Dermis microvascular lymphatic vessel endothelial cell (primary cell): Measurements from ENCODE around the gene SLC44A4. TPM values are rescaled to one million over a fixed set of nuclear protein-coding genes. Genes with fewer than 3 reads are reported as not detected.
"Not testable (repeated sequence)": the region's sequence is repeated elsewhere in the genome, so short reads cannot be mapped to it uniquely, and the experiment has no call there.

Experiments
- DNase-seq, 2 donors: peaks; one replicate each; pipeline versions ENCODE4 v3.0.0 to v3.0.0-alpha.2; 2010; ENCODE audit warnings: low read depth in 2 of 2
- total RNA-seq: library from RNA; depleted of rRNA; stranded (reverse); fragments of >200 nt; gene quantifications from 2 replicates; pipeline ENCODE4 v1.2.1, GENCODE V29; 2014

The SLC44A4 gene
- total RNA-seq, 1 donor from 2014 or later = under 0.01 TPM

DNA sequence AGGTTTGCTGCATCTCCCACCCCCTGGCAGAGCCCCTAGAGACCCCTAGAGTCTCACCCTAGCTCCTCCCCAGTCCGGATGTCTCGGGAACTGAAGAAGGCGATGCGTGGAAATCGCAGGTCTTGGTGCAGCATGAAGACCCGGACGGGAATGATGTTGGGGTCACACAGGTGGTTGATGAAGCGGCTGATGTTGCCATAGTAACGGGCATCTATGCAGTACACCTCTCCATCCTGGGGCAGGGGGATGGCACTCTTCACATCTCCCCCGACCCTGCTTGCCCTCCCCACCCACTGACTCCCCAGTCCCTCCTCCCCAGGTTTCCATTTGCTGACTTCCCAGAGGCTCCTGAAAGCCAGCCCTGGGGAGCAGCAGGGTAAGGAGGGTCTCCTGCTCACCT lies 1.8 kb upstream of the SLC44A4 start:
- DNase-seq = no peak

DNA sequence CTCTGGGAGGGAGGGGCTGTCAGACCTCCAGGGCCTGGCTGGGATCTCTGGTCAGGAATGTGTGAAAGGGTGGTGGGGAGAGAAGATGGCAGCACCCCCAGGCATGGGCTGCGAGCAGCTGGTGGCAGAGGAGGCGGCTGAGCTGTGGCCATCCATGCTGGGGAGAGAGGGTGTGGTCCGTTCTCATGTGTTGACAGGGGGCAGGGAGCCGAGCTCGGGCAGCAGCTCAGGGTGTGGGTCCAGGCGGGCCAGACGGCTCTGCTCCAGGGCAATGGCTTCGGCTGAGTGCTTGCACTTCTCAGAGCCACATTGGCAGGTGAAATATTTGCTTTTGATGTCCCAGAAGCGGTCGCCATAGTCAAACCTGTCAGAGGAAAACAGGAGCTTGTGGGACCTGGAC lies 1.1 kb upstream of the SLC44A4 start:
- DNase-seq = no peak

DNA sequence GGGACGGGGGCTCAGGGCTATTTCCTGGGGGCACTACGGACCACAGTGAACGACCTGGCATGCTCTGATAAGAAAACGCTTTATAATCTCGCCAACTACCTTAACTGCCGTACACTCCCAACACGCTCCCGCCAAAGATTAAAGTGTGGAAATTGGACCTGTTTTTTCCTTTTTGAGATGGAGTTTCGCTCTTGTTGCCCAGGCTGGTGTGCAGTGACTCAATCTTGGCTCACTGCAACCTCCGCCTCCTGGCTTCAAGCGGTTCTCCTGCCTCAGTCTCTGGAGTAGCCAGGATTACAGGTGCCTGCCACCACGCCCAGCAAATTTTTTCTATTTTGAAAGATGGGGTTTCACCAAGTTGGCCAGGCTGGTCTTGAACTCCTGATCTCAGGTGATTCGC lies 346 bp upstream of the SLC44A4 start:
- DNase-seq = no peak

- no peak for DNase-seq
Measured at GRCh38 chr6:31878222-31878621, 575 bp downstream of the SLC44A4 start.

DNA sequence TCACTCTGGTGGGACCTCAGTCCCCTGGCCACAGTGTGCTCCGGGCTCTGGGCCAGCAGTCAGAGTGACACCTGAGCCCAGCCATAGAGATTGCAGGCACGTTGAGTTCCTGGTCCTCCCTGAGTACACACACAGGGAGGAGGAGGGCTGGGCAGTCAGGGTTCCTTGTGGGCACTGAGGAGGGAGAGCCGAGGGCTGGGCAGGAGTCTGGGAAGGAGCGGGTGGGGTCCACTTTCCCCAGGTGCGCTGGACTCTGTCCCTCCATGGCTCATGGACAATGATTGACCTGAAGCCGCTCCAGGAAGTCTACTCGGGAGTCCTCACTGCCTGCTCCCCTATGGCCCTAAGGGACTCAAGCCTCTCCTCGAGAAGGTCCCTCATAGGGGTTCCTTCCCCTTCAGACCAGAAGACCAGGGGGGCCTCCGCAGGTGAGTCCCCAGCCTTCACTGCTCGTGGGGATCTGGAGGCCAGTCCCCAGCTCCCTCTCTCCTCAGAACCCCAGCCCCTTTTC lies 1.1 kb downstream of the SLC44A4 start:
- no peak for DNase-seq

GRCh38 chr6:31877125-31877650 lies 1.6 kb downstream of the SLC44A4 start:
- no peak for DNase-seq

DNA sequence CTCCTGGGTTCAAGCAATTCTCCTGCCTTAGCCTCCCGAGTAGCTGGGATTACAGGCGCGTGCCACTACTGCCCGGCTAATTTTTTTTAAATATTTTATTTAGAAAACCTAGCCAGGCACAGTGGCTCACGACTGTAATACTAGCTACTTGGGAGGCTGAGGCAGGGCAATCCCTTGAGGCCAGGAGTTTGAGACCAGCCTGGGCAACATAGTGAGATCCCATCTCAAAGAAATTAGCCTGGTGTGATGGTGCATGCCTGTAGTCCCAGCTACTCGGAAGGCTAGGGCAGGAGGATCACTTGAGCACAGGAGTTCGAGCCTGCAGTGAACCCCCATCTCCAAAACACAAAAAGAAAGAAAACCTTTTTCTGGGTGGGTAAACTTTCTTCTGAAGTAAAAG lies 2.4 kb downstream of the SLC44A4 start:
- DNase-seq = no peak

DNA sequence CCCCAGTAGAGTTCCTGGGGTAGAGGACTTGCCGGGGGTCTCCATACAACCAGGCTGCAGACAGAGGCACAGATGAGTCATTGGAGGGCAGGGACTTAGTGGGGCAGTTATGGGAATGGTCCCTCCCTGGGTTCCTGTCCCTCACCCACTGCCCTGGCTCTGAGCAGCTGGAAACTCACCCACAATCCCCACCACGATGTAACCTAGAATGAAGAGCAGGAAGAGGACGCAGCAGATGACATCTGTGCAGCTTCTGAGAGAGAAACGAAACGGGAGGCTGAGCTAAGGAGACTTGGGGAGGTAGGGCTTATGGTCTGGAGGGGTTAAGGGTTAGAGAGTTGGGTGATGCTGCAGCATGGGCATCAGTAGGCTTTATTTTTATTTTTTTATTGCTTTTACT lies 2.9 kb downstream of the SLC44A4 start:
- no peak for DNase-seq

DNA sequence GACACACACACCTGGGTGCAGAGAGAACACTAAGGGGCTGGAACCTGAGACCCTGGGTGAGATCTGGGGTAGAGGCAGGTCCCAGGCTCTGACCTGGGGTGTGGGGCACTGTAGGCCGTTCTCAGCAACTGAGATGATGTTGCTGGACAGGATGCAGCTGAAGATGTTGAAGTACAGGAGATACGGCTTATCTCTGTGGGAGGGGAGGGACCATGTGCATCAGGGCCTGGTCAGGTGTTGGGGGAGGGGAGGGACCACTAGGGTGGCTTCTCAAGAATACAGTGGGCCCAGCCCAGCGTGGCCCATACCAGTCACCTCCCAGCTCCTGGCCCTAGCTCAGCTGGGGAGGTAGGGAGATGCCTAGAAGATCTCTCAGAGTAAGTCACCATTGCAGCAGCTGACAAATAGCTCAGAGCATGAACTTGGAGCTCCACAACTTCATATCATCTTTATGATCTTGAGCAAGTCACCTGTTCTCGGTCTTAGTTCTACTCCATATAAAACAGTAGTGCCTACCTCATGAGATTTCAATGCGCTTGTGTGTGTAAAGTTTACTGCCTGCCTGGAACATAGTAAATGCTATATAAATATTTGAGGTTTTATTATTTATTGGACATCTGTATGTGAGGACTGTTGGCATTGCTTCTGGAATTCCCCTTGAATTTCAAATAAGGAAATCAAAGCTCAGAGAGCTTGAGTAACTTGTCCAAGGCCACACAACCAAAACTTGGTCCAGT lies 3.8 kb downstream of the SLC44A4 start:
- DNase-seq = no peak

GRCh38 chr6:31874084-31874670 lies 4.6 kb downstream of the SLC44A4 start:
- DNase-seq = no peak

GRCh38 chr6:31871046-31871659 lies 7.6 kb downstream of the SLC44A4 start:
- DNase-seq = no peak

- DNase-seq = no peak
Measured at GRCh38 chr6:31870385-31870921, 8.3 kb downstream of the SLC44A4 start.

DNA sequence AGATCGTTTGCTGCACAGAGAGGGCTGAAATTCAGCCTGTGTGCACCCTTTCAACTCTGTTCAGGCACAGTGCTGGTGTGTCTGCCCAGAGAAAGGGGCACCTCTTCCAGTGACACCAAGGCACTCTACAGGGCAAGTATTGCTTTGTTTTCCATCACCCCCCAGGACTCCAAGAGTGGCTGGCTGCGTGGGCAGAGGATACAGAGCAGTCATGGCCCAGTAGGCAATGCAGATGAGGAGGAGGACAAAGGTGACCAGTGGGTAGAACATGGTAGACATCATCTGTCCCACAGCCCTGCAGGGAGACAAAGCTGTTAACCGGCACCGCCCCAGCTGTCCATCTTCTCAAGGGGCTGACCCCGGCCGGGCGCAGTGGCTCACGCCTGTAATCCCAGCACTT lies 9.5 kb downstream of the SLC44A4 start:
- no peak for DNase-seq

DNA sequence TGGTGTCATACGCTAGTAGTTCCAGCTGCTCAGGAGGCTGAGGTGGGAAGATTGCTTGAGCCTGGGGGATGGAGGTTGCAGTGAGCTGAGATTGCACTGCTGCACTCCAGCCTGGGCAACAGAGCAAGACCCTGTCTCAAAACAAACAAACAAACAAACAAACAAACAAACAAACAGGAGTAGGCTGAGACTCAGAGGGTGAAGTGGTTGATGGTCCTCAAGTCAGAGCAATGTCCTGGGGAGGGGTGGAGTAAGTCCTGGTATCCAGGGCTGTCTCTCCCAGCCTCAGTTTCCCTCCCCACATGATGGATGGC lies 10.2 kb downstream of the SLC44A4 start:
- DNase-seq = not testable (repeated sequence)

DNA sequence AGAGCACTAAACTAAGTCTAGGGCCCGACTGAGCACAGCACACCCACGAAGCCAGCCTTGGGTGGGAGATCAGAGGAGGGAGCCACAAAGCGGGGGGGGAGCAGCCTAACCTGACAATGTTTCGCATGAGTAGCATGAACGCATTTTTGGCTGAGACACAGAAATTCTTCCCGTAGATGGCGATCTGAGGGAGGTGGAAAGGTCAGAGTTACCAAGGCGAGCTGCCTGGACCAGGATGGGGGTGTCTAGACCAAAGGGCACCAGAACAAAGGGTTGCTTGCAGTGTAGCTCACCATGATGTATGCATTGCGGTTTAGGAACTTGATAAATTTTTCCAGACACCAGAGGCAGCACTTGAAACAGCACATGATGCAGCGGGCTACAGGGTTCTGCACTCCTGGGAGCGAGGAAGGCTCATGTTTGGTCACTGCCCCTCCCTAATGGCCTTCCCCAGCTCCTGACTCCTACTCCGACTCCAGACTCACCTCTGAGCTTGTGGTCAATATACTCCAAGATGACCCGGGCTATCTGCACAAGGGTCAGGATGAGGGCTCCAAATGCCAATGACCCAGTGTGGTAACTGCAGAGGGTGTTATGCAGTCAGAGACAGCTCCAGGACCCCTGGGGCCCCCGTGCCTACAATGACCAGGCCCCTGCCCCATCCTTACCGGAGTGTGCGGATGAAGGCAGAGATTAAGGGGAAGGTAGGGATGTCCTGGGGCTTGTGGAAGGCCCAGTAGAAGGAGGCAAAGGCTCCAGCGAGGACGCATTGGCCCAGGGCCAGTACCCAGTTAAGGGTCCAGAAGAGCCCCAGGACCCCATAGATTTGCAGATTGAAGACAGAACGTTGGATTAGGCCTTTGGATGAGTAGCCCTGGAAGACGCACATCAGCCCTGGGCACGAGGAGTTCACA lies 13.3 kb downstream of the SLC44A4 start:
- DNase-seq = no peak

- no peak for DNase-seq
Measured at GRCh38 chr6:31864818-31865204, 14.0 kb downstream of the SLC44A4 start.

DNA sequence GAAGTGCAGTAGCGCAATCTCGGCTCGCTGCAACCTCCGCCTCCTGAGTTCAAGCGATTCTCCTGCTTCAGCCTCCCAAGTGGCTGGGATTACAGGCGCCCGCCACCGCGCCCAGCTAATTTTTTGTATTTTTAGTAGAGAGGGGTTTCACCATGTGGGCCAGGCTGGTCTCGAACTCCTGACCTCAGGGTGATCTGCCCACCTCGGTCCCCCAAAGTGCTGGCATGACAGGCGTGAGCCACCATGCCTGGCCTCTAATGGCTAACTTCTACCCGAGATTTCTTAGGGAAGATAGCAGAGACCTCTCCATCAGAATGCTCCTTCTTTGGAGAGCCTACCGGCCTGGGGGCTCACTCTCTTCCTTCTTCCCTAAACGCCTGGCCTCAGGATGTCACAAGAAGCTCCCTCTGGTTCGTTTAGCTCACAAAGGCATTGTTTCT lies 14.7 kb downstream of the SLC44A4 start:
- not testable (repeated sequence) for DNase-seq

DNA sequence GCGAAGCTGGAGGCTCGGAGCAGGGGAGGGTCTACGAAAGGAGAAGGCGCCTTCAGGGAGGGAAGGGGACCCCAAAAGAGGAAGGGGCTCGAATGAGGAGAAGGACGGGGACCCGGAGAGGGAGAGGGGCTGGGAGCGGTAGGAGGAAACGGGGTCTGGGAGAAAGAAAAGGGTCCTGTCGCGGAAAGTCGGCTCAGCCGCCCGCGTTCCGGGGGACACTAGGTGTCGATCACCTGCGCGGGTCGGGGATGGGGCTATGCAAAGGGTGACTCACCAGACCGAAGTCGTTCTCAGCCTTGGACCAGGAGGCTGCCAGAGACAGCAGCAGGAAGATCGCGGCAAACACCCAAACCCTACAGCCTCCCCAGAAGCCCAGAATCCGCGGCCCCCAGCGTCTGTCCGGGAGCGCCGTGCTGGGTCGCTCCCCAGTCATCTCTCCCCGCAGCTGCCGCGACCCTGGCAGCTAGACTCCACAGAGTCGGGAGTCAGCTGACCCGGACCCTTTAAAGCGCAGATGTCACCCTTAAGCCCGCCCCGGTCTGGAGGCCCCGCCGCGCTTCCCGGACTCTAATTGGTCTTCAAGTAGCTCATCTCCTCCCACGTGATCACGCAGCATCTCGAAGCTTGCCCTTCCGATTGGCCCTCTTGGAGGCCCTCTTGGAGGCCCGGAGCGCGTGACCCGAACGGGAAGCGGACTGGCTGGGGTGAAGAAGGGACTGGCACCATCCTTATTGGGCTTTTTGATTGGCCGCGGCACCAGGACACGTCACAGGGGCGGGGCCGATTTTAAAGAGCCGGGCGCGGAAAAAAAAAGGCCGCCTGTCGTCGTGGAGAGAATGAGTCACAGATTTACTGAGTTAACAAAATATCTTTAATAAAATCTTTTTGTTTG lies 16.2 kb downstream of the SLC44A4 start, which contains the start of gene NEU1:
Gene NEU1, minus strand, starts transcription at position 478 of the 892 bp plus-strand sequence. Its CDS starts 45 bp downstream, at position 433.
- peak; percentile 99 to 100 for DNase-seq

GRCh38 chr6:31861919-31862343 lies 16.9 kb downstream of the SLC44A4 start:
- no peak for DNase-seq

DNA sequence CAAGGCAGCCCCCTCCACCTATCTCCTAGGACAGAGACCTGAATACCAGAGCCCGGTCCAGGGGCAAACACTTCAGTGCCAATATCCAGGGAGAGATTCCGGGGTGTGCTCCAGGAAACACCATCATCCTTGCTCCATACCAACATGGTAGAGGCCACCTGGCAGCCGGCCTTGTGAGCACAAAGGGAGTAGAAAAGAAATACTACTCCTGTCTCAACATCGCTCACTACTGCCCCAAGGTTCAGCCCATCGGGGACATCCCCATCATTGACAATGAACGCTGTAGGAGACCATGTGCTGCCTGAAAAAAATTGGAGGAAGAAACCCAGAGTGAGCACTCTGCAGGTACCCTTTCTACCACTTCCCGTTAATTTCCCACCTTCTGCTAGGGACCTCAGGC lies 17.6 kb downstream of the SLC44A4 start:
- DNase-seq = no peak
